ENCODE measurements around the gene TENT4A.

GRCh38 chr5:6666762-6667161 lies 46.5 kb upstream of the TENT4A start:
- TF ChIP-seq, protein P1, sequence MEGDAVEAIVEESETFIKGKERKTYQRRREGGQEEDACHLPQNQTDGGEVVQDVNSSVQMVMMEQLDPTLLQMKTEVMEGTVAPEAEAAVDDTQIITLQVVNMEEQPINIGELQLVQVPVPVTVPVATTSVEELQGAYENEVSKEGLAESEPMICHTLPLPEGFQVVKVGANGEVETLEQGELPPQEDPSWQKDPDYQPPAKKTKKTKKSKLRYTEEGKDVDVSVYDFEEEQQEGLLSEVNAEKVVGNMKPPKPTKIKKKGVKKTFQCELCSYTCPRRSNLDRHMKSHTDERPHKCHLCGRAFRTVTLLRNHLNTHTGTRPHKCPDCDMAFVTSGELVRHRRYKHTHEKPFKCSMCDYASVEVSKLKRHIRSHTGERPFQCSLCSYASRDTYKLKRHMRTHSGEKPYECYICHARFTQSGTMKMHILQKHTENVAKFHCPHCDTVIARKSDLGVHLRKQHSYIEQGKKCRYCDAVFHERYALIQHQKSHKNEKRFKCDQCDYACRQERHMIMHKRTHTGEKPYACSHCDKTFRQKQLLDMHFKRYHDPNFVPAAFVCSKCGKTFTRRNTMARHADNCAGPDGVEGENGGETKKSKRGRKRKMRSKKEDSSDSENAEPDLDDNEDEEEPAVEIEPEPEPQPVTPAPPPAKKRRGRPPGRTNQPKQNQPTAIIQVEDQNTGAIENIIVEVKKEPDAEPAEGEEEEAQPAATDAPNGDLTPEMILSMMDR (IDR thresholded peaks at IDR 0.05), result no peak
- TF ChIP-seq REST (IDR thresholded peaks at IDR 0.05; ENCODE audit: insufficient read depth in 1 of 2, low read depth in 2 of 2, low read length in 1 of 2) (no peak), POLR2AphosphoS5 (IDR thresholded peaks at IDR 0.05; ENCODE audit: low read depth, low read length) (no peak), TCF7L2 (IDR thresholded peaks at IDR 0.05; ENCODE audit: low read depth, low read length) (no peak), SIN3A (IDR thresholded peaks at IDR 0.05; ENCODE audit: borderline replicate concordance, insufficient read depth, low read depth, low read length) (no peak)
